Prostate gland (tissue), 2 donors: ENCODE data around the gene UNC5C.

ENCODE experiments used
- POLR2A ChIP-seq: fragments of 450-650 bp; IDR thresholded peaks from one replicate; pipeline ENCODE4 v1.6.1; 2016; ENCODE audit warnings: antibody characterized with exemption, mild to moderate bottlenecking
- POLR2AphosphoS5 ChIP-seq: sonication (generic); formaldehyde crosslinking; IDR thresholded peaks from one replicate; pipeline ENCODE4 v1.6.1; 2017; ENCODE audit warnings: antibody characterized with exemption
- TF ChIP-seq, protein P1 (sequence below), 4 experiments: fragments of 200-600 bp in 2 of 4; fragments of 450-650 bp in 2 of 4; sonication (generic) in 2 of 4; IDR thresholded peaks; 1 replicate in 3 of 4; 2 replicates in 1 of 4; pipeline ENCODE4 v1.5.1; 2016 to 2019; ENCODE audit warnings: antibody characterized with exemption in 4 of 4, mild to moderate bottlenecking in 2 of 4, moderate library complexity in 2 of 4

DNA sequence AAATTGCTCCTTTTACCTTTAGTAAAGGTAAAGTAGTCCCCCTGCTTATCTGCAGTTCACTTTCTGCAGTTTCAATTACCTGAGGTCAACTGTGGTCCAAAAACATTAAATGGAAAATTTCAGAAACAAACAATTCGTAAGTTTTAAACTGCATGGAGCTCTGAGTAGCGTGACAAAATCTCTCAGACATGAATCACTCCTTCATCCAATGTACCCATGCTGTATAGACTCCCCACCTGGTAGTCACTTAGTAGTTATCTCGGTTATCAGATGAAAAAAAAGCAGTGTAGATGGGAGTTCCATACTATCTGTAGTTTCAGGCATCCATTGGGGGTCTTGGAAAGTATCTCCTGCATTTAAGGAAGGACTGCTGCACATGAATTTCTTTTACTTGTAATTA lies 7.7 kb downstream of the UNC5C start:
- TF ChIP-seq, protein P1, sequence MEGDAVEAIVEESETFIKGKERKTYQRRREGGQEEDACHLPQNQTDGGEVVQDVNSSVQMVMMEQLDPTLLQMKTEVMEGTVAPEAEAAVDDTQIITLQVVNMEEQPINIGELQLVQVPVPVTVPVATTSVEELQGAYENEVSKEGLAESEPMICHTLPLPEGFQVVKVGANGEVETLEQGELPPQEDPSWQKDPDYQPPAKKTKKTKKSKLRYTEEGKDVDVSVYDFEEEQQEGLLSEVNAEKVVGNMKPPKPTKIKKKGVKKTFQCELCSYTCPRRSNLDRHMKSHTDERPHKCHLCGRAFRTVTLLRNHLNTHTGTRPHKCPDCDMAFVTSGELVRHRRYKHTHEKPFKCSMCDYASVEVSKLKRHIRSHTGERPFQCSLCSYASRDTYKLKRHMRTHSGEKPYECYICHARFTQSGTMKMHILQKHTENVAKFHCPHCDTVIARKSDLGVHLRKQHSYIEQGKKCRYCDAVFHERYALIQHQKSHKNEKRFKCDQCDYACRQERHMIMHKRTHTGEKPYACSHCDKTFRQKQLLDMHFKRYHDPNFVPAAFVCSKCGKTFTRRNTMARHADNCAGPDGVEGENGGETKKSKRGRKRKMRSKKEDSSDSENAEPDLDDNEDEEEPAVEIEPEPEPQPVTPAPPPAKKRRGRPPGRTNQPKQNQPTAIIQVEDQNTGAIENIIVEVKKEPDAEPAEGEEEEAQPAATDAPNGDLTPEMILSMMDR (IDR thresholded peaks at IDR 0.05): no peak
- no peak for TF ChIP-seq POLR2A
- no peak for TF ChIP-seq POLR2AphosphoS5
